ENCODE measurements around the gene PKP4.

- no peak for TF ChIP-seq CTCF (IDR thresholded peaks at IDR 0.05; ENCODE audit: low read depth, low read length)
- TF ChIP-seq POLR2A (IDR thresholded peaks at IDR 0.05; ENCODE audit: extremely low read depth, insufficient read length), result no peak
- TF ChIP-seq, protein P1, sequence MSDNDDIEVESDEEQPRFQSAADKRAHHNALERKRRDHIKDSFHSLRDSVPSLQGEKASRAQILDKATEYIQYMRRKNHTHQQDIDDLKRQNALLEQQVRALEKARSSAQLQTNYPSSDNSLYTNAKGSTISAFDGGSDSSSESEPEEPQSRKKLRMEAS (IDR thresholded peaks at IDR 0.05; ENCODE audit: low read depth, low read length), result no peak
These were observed 132.6 kb downstream of the PKP4 start for GRCh38 chr2:158589303-158589702.
